Posterior vena cava (tissue), 2 donors: Measurements from ENCODE around the gene LIX1L. TPM values are rescaled to one million over a fixed set of nuclear protein-coding genes. Genes with fewer than 3 reads are reported as not detected.
A peak's percentile ranks its signal among the peaks of the same experiment; 100 is the strongest.

Experiments used
- DNase-seq: peaks from one replicate; pipeline ENCODE4 v3.0.0-alpha.2; 2020; ENCODE audit warnings: low spot score
- intact Hi-C, 2 donors: fragments of 100-400 bp; cut with DNase I; formaldehyde crosslinking; loops; one replicate each; pipeline versions ENCODE4 v1.14.1 to v1.14.2; 2022 to 2023
- total RNA-seq, 2 donors: library from RNA; stranded (reverse); fragmentation: NEBNext Ultra II Directional; extraction: Animal tissue kit (Norgen Biotek cat#: 25700); gene quantifications; one replicate each; pipeline ENCODE4 v1.2.1, GENCODE V29; 2021
- donor health status: DM: yes; HTN: yes; CAD: no.
- donor health status: DM: yes; HTN: yes; CAD: no.

LIX1L gene
- total RNA-seq, 2 donors from 2014 or later = 45.5 to 45.8 TPM

GRCh38 chr1:145885738-145886287 lies 72.0 kb downstream of the LIX1L start, which contains the start of gene ANKRD35:
ANKRD35 (minus strand) TSS chr1:145885866; CDS start chr1:145885758, 108 bp downstream.
- intact Hi-C loops = loop anchor here in 1 of 2 donors (10.0 kb wide), 1 partner anchor 129 kb away; no protein-coding TSS in a partner anchor
- DNase-seq = peak; percentile 95

- DNase-seq = no peak
- intact Hi-C loops = loop anchor here in 1 of 2 donors (10.0 kb wide), 1 partner anchor 130 kb away; no protein-coding TSS in a partner anchor
These were observed 73.1 kb downstream of the LIX1L start for GRCh38 chr1:145884675-145885074.

Other genes starting within 250 kb of the LIX1L start
- not detected for gene CD160, start 238.5 kb downstream of the LIX1L start, total RNA-seq
- gene RNF115, start 133.9 kb downstream of the LIX1L start, total RNA-seq = 10 to 100 TPM; 28.5 to 69.0 TPM
- gene POLR3C, start 133.8 kb downstream of the LIX1L start, total RNA-seq = 10 to 100 TPM; 22.1 to 25.3 TPM
- gene NUDT17, start 112.4 kb downstream of the LIX1L start, total RNA-seq = 1 to 10 TPM; 1.8 to 2.5 TPM
- gene PIAS3, start 98.9 kb downstream of the LIX1L start, total RNA-seq = 10 to 100 TPM; 28.6 to 34.7 TPM
- gene ANKRD35, start 72.2 kb downstream of the LIX1L start, total RNA-seq = 1 to 10 TPM; 5.0 to 7.0 TPM
- gene ITGA10, start 48.0 kb downstream of the LIX1L start, total RNA-seq = 1 to 10 TPM; 5.7 to 9.0 TPM
- 10 to 100 TPM; 19.8 to 24.4 TPM for gene PEX11B, start 39.3 kb downstream of the LIX1L start, total RNA-seq
- 10 to 100 TPM; 81.0 to 83.3 TPM for gene RBM8A, start 30.5 kb downstream of the LIX1L start, total RNA-seq
- 1 to 10 TPM; 2.3 TPM for gene ANKRD34A, start 6.6 kb upstream of the LIX1L start, total RNA-seq
- 10 to 100 TPM; 22.8 to 23.8 TPM for gene POLR3GL, start 6.7 kb upstream of the LIX1L start, total RNA-seq
- 100 to 1,000 TPM; 393 to 441 TPM for gene TXNIP, start 38.6 kb upstream of the LIX1L start, total RNA-seq
- not detected for gene HJV, start 63.7 kb upstream of the LIX1L start, total RNA-seq
- 1 to 10 TPM; 2.4 to 3.4 TPM for gene NBPF10, start 186.8 kb upstream of the LIX1L start, total RNA-seq